Chondrocyte (in vitro differentiated cells): ENCODE data around the gene SH2D1B. TPM values are rescaled to one million over a fixed set of nuclear protein-coding genes. Genes with fewer than 3 reads are reported as not detected.

ENCODE experiments used
- DNase-seq: peaks from one replicate; pipeline ENCODE4 v3.0.0; 2021; ENCODE audit warnings: mixed read lengths, low spot score
- H3K27ac Mint-ChIP-seq: one replicate; pipeline ENCODE4 v1.8.0; 2021; ENCODE audit warnings: mild to moderate bottlenecking, moderate library complexity, mixed read lengths; ENCODE audit not compliant: unreplicated experiment
- H3K27me3 Mint-ChIP-seq: 2 replicates; pipeline ENCODE4 v1.8.0; 2021; ENCODE audit warnings: low read depth, mixed read lengths
- H3K36me3 Mint-ChIP-seq: 2 replicates; pipeline ENCODE4 v1.8.0; 2021; ENCODE audit warnings: low read depth, mixed read lengths
- H3K4me1 Mint-ChIP-seq: 2 replicates; pipeline ENCODE4 v1.8.0; 2021; ENCODE audit warnings: low read depth, mild to moderate bottlenecking, mixed read lengths
- H3K4me3 Mint-ChIP-seq: one replicate; pipeline ENCODE4 v1.8.0; 2021; ENCODE audit warnings: mild to moderate bottlenecking, moderate library complexity, mixed read lengths; ENCODE audit not compliant: unreplicated experiment
- H3K9me3 Mint-ChIP-seq: 2 replicates; pipeline ENCODE4 v1.8.0; 2021; ENCODE audit warnings: low read depth, mixed read lengths
- total RNA-seq: library from RNA; stranded (reverse); gene quantifications from 3 replicates; pipeline ENCODE4 v1.2.1, GENCODE V29; 2021
- TF ChIP-seq, protein P1 (sequence below): fragments of 200-600 bp; sonication (generic); IDR thresholded peaks from 2 replicates; pipeline ENCODE4 v1.5.0; 2021; ENCODE audit warnings: antibody characterized with exemption, mild to moderate bottlenecking, moderate library complexity

Gene SH2D1B
- total RNA-seq, 1 donor from 2014 or later, result not detected

- no peak for DNase-seq
- no peak overlapping the region for H3K4me3 Mint-ChIP-seq
- H3K9me3 Mint-ChIP-seq, result peaks cover 11% of the 10 kb centered on the region
- no peaks in the 10 kb centered on the region for H3K27me3 Mint-ChIP-seq
- H3K4me1 Mint-ChIP-seq, result no peaks in the 10 kb centered on the region
- TF ChIP-seq, protein P1, sequence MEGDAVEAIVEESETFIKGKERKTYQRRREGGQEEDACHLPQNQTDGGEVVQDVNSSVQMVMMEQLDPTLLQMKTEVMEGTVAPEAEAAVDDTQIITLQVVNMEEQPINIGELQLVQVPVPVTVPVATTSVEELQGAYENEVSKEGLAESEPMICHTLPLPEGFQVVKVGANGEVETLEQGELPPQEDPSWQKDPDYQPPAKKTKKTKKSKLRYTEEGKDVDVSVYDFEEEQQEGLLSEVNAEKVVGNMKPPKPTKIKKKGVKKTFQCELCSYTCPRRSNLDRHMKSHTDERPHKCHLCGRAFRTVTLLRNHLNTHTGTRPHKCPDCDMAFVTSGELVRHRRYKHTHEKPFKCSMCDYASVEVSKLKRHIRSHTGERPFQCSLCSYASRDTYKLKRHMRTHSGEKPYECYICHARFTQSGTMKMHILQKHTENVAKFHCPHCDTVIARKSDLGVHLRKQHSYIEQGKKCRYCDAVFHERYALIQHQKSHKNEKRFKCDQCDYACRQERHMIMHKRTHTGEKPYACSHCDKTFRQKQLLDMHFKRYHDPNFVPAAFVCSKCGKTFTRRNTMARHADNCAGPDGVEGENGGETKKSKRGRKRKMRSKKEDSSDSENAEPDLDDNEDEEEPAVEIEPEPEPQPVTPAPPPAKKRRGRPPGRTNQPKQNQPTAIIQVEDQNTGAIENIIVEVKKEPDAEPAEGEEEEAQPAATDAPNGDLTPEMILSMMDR, result no peak
- no peak overlapping the region for H3K27ac Mint-ChIP-seq
- H3K36me3 Mint-ChIP-seq, result no peaks in the 10 kb centered on the region
Measured at GRCh38 chr1:162417650-162418049, 5.7 kb upstream of the SH2D1B start.

DNA sequence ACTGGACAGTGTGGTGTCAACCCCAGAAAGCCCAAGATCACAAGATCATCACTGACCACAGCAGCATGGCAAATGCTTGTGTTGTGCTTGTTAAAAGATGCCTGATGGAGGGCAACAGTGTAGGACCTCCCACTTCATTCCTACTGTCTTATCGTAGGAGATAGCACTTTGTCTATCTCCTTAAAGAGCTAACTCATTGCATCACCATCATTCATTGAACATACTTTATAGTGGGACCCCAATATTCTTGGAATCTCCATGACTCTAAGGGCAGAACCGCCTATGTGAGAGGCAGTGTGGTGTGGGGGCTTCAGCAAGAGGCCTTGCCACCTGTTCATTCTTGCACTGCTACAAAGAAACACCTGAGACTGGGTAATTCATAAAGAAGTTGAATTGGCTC is 5.0 kb upstream of the SH2D1B start:
- Mint-ChIP-seq H3K9me3 (peaks cover 11% of the 10 kb centered on the region), H3K27ac (no peak overlapping the region), H3K36me3 (no peaks in the 10 kb centered on the region), H3K4me1 (no peaks in the 10 kb centered on the region), H3K4me3 (no peak overlapping the region), H3K27me3 (no peaks in the 10 kb centered on the region)
- TF ChIP-seq, protein P1, result no peak
- DNase-seq, result no peak

DNA sequence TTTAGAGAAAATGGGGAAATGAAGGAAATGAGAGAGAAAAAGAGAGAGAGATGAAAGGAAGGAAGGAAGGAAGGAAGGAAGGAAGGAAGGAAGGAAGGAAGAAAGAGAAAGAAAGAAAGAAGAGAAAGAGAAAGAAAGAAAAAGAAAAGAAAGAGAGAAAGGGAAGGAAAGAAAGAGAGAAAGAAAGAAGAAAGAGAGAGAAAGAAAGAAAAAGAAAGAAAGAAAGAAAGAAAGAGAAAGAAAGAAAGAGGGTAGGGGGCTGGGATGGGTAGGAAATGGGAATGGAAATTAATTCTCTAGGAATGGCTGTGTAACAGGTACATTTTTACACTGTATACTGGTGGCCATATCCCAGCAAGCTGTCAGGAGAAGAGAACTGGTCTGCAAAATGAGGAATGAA is 4.3 kb upstream of the SH2D1B start:
- H3K4me3 Mint-ChIP-seq, result no peak overlapping the region
- H3K27me3 Mint-ChIP-seq, result no peaks in the 10 kb centered on the region
- no peaks in the 10 kb centered on the region for H3K4me1 Mint-ChIP-seq
- no peaks in the 10 kb centered on the region for H3K36me3 Mint-ChIP-seq
- DNase-seq, result no peak
- peaks cover 11% of the 10 kb centered on the region for H3K9me3 Mint-ChIP-seq
- H3K27ac Mint-ChIP-seq, result no peak overlapping the region
- TF ChIP-seq, protein P1, result no peak

GRCh38 chr1:162407539-162407938 is 4.4 kb downstream of the SH2D1B start:
- Mint-ChIP-seq H3K27me3 (no peaks in the 10 kb centered on the region), H3K36me3 (no peaks in the 10 kb centered on the region), H3K27ac (no peak overlapping the region), H3K9me3 (no peaks in the 10 kb centered on the region), H3K4me3 (no peak overlapping the region), H3K4me1 (peaks cover 7% of the 10 kb centered on the region)
- TF ChIP-seq, protein P1, result no peak
- DNase-seq, result no peak

DNA sequence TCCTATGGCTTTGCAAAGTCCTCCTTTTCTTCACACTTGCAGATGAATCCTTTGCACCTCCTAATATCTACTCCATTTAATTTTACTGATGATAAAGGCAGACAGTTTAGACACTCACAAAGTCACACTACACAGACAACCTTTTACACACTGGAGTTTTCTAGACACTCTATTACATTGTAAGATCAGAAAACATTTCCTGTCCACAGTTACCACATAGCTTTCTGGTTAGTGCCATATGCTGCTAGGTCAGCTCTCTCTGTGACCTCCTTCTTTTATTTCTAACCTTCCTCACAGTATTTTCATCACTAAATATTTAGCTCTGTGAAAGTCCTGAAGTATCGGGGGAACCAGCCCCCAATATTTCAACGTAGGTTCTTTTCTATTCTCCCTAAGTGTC is 5.1 kb downstream of the SH2D1B start:
- Mint-ChIP-seq H3K9me3 (no peaks in the 10 kb centered on the region), H3K4me3 (no peak overlapping the region), H3K27ac (no peak overlapping the region), H3K4me1 (peaks cover 7% of the 10 kb centered on the region), H3K27me3 (no peaks in the 10 kb centered on the region), H3K36me3 (no peaks in the 10 kb centered on the region)
- TF ChIP-seq, protein P1, result no peak
- no peak for DNase-seq
